Measurements from ENCODE around the gene FNDC3B.

The FNDC3B gene

DNA sequence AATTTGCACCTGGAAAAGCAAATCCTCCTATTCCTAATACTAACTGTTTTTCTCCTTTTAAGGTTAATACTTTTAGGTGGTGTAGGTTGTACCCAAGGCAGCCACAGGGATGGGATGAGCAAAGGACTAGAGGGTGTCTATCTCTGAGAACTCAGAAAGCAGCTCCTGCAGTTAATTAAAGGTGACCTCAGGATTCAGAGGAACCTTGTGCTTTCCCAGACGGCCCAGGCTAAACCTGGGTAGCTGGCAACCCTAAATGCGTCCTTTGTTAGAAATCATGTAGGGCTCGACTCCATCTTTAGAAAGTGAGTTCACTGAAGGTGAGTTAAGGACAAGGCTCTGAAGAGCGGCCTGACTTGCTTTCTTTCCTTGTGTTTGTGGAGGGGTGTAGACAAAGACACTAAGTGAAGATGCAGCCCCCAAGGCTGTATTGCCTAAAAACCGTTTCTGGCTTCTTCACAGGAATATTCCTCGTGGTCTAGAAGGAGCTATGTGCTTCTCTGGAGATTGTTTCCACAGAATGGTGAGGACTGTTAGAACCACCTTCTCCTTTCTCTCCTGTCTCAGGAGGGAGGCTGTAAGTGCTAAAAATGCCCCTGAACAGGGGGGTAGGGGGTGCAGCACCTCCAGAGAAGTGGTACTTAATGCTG lies 14.9 kb downstream of the FNDC3B start:
- DNase-seq (ENCODE audit: low spot score), result no peak

- DNase-seq (ENCODE audit: low spot score), result no peak
Measured at GRCh38 chr3:172056416-172056815, 17.0 kb downstream of the FNDC3B start.

GRCh38 chr3:172057059-172057458 lies 17.7 kb downstream of the FNDC3B start:
- no peak for DNase-seq (ENCODE audit: low spot score)

- DNase-seq (ENCODE audit: low spot score), result no peak
Measured at GRCh38 chr3:172057624-172058327, 18.4 kb downstream of the FNDC3B start.

DNA sequence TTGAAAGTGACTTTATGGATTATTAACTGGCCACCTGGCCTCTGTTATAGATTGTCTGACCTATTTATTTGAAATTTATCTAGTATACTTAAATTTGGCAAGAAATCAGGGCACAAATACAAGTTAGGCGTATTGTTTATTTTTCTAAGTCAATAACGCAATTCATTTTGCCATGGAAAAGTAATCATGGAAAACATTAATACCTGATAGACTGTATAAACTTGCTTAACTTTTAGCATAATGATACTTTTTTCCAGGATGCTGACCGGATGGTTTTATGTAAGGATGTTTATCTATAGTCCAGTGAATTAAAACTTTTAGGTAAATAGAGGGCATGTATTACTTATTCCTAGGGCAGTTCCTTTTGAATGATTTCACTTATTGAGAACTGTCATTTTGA lies 20.2 kb downstream of the FNDC3B start:
- DNase-seq (ENCODE audit: low spot score), result no peak

DNA sequence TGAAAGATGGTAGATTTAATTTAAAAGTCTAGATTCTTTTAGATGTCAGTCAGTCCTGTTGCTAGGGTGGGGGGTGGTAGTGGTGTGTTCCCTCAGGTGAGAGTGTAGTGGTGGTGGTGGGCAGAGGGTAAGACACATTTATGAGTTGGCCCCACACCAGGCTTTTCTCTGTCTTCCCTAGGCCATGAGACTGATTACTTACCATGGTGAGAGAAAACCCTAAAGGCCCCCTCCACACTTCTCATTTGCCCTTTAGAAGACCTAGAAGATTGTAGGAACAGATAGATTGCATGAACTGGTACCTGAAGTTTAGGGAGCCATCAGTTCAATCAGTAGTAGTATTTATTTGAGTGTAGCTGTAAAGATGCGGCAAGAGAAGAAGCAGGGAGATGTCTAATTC lies 20.9 kb downstream of the FNDC3B start:
- no peak for DNase-seq (ENCODE audit: low spot score)

DNA sequence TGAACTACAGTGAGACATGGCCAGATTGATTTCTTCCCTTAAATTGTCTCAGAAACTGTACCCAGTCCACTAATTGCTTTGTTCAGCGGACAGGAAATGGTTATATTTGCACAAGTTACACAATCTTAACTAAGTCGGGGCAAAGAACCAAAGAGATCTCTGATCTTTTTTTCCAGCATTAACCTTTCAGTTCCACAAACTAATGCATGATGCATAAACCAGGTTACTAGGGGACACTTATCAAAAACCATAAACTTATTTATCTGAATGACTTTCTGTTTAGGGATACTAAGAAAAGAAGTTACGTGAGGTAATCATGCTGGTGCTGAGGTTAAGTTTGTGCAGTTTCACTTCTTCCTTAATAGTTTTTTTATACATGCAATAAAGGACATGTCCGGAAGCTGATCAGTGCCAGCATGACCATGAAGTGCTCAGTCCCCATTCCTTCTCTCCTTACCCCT lies 22.4 kb downstream of the FNDC3B start:
- DNase-seq (ENCODE audit: low spot score), result no peak

DNA sequence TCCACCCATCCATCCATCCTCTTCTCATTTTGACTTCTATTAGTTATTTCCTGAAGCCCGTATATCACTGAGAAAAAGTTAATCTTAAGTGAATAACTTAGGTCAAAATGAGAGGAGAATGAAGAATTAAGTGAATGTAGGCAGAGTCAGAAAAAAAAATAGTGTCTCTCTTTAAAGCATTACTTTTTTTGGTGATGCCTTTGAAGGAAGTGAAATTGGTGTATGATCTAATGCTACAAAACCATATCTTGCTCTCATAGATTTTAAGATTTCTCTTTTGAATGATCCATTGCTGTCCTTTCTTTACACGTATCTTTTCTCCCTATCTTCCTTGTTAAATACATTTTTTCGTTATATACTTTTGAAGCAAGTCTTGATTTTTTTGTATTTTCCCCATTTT lies 23.4 kb downstream of the FNDC3B start:
- DNase-seq (ENCODE audit: low spot score), result no peak

DNA sequence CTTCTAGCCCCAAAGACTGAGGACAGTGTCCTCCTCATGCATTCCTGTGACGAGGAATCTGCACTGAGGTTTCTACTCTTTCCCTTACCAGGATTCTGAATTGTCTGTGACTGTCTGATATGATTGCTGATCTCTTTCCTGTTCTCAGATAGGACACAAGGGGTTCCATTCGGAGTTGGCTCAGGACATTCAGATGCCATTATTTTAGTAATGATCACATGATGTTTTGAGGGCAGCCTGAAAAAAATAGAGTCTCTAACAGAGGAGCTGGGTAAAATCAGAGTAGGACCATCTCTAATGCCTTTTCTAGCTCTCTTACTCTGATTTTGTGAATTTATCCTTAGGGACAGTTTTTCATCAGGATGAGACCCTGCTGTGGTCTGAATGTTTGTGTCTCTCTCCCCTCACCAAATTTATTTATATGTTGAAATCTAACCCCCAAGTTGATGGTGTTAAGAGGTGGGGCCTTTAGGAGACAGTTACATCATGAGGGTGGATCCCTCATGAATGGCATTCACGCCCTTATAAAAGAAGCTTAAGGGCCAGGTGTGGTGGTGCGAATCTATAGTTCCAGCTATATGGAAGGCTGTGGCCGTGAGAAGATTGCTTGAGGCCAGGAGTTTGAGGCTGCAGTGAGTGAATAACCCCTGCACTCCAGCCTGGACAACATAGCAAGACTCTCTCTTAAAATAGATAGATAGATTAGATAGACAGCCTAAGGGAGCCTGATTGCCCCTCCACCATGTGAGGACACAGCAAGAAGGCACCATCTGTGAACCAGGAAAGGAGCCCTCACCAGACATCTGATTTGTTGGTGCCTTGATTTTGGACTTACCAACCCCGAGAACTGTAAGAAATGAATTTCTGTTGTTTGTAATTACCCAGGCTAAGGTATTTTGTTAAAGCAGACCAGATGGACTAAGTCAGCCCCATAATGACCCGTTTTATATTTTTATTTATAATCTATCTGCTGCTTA lies 24.4 kb downstream of the FNDC3B start:
- no peak for DNase-seq (ENCODE audit: low spot score)

GRCh38 chr3:172065527-172065926 lies 26.1 kb downstream of the FNDC3B start:
- DNase-seq (ENCODE audit: low spot score), result no peak

DNA sequence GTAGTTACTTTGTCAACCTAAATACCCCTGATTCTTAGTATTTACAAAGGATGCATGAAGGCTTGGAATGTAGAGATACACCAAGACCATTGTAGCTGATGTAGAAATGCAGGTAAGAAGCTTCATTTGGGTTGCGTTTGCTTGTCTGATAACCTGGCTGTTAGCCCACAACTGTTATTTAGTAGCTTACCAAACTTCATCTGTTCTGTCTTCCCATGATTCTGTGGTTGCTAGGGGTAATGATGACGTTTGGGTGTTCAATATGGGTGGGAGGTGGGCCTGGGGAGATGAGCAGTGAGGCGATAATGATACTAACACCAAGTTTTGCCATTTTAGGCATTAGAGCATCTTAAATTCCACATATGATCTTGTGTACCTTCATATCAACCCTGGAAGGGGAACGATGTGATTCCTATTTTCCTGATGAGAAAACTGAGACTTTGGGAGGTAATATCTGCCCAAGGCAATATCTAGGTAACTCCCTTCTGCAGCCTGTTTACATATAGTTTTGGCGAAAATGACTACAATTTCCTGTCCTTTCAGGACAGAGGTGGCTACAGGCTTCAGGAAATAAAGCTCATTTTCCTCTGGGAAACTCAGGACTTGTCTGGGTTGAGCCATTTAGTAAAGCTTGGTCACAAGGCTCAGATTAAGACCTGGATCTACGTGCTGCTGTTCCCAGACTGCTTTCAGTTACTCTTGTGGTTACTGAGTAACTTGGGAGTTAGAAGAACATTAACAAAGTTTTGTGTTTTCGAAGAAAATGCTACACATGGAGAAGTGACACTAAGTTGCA lies 26.8 kb downstream of the FNDC3B start:
- no peak for DNase-seq (ENCODE audit: low spot score)

- no peak for DNase-seq (ENCODE audit: low spot score)
Measured at GRCh38 chr3:172066880-172067796, 27.8 kb downstream of the FNDC3B start.

GRCh38 chr3:172067837-172068440 lies 28.6 kb downstream of the FNDC3B start:
- no peak for DNase-seq (ENCODE audit: low spot score)

GRCh38 chr3:172068977-172069376 lies 29.6 kb downstream of the FNDC3B start:
- DNase-seq (ENCODE audit: low spot score), result no peak

GRCh38 chr3:172069478-172069877 lies 30.1 kb downstream of the FNDC3B start:
- no peak for DNase-seq (ENCODE audit: low spot score)

DNA sequence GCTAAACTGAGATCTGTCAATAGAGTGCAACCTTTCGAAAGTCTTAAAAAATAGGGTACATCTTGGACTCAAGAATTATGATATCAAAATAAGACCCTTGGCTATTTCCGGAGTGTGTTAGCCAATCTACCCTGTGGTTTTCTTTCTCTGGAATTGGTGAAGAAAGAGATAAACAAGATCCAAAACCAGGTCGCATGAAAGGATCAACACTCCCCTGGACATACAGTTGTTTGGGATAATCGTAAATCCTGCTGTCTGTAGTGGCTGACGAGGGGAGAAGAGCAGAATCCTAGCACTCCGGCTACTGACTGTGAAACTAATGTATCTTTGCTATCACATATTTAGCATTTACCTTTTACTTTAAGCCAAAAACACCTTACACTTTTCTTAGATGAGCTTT lies 30.9 kb downstream of the FNDC3B start:
- no peak for DNase-seq (ENCODE audit: low spot score)

GRCh38 chr3:172070802-172071201 lies 31.4 kb downstream of the FNDC3B start:
- no peak for DNase-seq (ENCODE audit: low spot score)

DNA sequence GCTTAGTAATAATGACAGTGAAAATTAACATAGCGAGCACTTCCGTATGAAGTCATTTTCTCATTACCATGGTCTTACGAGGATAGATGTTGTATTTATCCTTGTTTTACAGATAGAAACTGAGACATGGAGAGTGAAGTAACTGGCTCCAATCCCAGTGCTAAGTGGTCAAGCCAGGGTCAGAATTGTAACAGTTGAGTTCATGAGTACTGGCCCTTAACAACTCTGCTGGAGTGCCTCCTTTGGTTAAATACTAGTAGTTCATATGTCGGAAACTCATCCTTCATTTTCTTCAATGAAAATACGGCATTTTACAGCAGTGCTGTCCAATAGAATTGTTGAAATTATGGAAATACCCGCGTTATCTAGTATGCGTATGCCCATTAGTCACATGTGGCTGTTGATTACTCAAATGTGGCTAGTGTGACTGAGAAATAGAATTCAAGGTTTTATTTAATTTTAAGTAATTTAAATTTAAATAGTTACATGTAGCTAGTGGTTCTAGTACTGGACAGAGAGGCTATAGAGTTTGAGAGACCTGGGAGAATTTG lies 32.5 kb downstream of the FNDC3B start:
- no peak for DNase-seq (ENCODE audit: low spot score)

DNA sequence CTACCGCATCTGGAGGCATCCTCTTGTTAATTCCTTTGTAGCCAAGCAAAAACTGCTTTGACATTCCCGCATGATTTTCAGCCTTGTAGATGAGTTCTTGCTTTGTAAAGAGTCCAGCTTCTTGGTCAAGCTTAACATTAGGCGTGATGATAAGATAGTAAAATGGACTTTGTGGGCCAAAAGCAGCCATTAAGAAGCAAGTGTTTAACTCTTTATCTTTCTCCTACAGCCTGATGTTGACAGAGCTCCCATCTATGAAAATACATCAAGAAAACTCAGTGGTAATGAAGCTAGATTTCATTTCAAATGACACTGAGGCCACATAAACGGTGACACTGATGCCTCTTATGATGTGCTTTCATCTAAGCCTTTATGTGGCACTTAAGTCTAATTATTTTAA lies 33.2 kb downstream of the FNDC3B start:
- DNase-seq (ENCODE audit: low spot score), result no peak
